Measurements from ENCODE around the gene MACF1.

DNA sequence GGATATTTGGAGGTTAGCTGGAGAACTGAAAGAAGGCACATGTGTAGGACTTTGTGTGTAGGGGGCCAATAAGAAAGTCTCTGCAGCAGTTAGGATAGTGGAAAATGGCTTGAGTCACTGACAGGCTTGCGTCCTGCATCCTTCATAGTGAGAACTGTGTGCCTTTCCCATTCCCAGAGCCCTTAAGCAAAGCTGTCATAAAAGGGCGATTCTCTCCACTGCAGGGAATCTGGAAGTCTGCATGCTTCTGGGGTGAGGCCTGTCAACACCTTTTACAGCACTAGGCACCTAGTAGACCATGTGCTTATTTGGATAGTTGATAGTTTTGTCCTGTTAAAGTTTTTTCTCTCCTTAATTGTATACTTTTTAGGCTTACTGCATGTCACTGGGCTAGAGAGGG is 39.4 kb upstream of the MACF1 start:
- TF ChIP-seq CTCF (IDR thresholded peaks at IDR 0.05; ENCODE audit: low read depth, low read length) (no peak), MYC (IDR thresholded peaks at IDR 0.05; ENCODE audit: low read depth, low read length) (no peak)

Data from NB4 (cell line).